ENCODE results near the gene C6orf47.
A peak's percentile ranks its signal among the peaks of the same experiment; 100 is the strongest.

The C6orf47 gene

DNA sequence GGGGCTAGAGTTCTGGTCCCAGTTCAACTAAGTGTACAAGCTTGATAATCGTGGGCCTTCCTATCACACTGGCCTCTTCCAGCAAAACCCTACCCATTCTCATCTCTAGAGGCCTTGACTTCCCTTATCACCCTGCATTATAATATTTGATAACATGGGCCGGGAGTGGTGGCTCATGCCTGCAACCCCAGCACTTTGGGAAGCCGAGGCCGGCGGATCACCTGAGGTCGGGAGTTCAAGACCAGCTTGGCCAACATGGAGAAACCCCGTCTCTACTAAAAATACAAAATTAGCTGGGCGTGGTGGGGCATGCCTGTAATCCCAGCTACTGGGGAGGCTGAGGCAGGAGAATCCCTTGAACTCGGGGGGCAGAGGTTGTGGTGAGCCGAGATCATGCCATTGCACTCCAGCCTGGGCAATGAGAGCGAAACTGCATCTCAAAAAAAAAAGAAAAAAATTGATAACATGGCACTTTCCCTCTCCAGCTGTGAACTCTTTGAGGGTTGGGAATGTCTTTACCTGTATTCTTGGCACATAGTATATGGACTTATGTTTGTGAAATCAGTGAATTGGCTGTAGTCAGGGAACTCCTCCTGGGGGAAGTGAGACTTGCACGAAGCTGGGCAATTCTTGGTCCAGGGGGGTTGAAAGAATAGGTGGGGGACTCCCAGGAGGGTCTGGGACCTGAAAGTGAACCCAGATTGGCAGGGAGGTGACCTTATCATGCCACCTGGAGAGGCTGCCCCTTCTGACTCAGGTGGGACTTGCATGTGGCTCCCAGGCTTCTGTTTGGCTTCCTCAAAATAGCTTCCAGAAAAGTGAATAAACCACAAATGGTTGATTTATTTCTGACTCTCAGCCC is 915 bp upstream of the C6orf47 start:
- DNase-seq (ENCODE audit: low read depth): no peak

DNA sequence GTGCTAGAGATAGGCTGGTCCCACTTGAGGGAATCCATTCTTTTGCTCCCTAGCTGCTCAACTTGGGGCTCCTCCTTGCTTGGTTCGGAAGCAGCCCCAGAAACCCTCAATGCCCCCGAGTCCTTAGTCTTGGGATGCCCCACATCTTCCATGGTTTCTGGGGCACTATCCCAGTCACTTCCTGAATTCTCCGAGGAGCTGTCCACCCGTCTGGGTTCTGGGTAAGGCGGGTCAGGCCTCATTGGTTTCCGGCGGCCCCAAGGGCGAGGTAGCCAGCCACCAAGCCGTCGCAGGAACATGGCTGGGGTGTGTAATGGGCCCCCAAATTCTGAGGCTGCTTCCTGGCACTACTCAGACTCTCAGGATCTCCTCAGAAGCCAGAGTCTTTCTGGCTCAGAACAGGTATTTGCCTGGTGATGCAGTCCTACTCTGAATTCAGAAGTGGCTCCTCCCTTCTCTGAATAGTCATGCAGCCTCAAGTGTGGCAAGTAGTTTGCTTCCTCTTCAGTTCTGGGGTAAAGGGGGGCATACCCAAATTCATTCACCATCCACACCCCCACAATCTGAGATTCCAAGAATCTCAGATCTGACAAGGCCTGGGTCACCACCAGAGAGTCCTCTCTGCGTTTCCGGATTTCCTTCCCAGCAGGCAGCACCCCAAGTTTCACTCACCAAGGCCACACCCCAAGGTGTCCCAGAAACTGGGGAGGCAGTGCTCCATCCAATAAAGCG is 763 bp downstream of the C6orf47 start:
- peak; percentile 58 for DNase-seq (ENCODE audit: low read depth)

DNA sequence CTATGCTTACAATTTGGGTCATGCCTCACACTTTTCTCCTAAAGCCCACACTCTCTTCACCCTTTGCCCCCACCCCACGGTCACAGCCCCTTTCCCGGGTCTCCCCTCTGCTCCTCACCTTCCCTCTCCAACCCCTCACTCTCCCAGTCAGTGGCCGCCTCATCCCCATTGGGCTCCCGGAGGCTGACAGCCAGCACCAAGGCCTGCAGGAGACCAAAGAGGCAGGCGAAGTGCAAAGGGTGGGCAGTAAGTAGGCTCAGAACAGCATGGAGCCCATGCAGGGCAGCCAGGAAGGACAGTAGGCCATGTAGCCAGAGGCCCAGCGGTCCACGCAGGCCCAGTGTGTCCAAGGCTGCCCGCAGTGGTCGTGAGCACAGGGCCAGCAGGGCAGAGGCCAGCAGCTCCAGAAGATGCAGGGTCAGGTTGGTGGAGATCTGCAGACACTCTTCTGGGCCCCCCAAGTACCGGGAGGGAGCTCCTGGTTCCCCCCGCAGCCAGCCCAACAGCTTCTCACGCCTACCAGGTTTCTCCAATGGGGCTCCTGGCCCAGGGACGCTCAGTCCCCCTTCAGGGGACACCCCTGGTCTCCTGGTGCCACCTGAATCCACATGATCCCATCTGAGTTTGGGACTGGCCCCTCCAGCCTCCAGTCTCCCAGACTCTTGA is 1.5 kb downstream of the C6orf47 start:
- DNase-seq (ENCODE audit: low read depth): no peak

DNA sequence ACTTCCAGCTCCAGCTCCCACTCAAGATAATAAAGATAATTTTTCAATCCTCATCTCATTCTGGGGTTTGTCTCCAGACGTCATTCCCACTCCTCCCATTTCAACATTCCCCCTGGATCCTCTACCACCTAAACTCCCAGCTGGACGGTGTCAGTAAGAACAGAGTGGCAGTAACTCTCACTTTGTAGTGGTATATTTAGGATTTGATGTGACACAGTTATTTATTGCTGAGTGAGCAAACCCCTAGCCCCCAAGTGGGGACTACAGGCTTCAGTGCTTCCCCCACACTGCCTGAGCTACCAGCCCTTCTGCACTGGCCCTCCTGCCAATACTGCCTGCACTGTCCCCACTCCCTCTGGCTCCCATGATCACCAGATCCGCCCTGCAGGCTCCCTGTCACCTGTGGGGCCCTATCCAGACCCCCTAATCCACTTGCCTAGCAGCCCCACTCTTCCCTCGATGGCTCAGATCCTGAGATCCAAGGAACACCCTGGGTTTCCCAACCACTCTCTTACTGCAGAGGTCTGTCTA is 2.4 kb downstream of the C6orf47 start:
- no peak for DNase-seq (ENCODE audit: low read depth)

DNA sequence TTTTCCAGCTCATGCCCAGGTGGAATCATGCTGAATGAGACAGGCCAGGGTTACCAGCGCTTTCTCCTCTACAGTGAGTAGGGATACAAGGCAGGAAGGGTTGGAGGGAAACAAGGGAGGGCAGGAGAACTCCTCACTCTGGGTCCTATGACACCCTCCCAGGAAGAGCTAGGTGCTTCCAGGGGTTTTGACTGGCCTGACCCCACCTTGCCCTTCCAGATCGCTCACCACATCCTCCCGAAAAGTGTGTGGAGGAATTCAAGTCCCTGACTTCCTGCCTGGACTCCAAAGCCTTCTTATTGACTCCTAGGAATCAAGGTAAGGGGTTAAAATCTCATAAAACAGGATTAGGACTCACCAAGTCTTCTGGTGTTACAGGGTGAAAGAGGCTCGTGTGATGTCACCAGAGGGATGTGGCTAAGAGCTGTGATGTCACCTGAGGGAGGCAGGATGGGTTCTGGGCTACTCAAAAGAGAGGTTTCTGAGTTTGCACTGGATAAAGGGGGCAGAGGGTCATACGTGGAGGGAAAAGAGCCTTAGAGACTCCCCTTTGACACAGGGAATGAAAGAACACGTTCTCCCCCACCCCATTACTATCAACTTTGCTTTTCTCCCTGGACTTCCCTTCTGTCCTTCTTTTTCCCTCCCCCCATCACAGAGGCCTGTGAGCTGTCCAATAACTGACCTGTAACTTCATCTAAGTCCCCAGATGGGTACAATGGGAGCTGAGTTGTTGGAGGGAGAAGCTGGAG is 3.0 kb downstream of the C6orf47 start:
- no peak for DNase-seq (ENCODE audit: low read depth)

DNA sequence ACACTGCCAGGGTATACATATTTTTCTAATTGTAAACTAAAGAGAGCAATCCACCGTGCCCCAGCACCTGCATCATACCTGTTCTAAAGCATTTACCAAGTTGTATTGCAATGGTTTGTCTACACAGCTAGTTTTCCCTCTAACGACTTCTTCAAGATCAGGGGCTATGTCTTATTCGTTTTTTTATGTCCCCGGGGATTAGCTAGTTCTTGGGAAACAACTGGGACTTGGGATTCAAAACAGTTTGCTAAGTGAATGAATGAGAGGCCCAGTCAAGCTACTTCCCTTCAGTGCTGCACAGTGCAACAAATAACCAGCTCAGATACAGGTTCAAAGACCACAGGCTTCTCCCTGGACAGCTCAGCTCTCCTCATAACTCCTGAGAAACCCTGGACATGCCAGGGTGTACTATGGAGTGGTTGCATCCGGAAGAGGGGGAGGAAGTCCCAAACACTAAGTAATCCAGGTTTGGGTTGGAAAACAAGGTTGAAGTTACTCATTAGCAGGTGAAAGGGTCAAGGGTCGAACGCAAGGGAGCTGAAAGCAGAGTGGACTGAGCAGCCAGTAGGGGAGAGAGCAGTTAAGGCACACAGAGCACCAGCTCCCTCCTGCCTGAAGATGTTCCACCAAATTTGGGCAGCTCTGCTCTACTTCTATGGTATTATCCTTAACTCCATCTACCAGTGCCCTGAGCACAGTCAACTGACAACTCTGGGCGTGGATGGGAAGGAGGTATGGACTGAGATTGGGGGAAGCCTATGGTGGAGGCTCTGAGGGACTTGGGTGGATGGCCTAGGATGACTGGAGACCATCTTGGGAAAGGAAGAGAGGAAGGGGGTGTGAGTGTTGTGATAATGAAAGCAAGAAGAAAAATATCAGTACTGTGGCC is 5.0 kb downstream of the C6orf47 start, which contains the start of gene APOM:
APOM (plus strand) TSS at position 546 of the 889 bp plus-strand sequence; CDS start at position 619, 73 bp downstream.
- no peak for DNase-seq (ENCODE audit: low read depth)

DNA sequence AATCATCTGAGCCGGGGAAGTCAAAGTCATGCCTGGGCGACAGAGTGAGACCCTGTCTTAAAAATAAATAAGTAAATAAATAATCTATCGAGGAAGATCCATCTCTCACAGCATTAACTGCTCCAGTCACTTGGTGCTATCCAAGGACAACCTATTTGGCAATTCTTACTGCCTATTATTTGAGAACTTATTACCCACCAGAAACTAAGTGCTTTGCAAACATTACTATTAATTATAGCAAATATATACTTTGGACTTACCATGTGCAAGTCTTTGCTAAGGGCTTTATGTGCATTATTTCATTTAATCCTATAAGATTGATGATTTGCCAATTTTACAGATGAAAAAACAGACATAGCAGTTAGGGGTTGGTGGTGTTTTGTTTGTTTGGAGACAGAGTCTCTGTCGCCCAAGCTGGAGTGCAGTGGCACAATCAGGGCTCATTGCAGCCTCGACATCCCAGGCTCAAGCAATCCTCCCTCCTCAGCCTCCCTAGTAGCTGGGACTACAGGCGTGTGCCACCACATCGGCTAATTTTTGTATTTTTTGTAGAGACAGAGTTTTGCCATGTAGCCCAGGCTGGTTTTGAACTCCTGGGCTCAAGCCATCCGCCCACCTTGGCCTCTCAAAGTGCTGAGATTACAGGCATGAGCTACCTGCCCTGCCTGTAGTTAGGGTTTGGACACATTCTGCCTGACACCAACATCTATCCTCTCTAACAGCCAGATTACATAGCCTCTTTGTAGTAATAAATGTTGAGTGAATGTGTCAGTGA is 5.8 kb downstream of the C6orf47 start:
- no peak for DNase-seq (ENCODE audit: low read depth)

DNA sequence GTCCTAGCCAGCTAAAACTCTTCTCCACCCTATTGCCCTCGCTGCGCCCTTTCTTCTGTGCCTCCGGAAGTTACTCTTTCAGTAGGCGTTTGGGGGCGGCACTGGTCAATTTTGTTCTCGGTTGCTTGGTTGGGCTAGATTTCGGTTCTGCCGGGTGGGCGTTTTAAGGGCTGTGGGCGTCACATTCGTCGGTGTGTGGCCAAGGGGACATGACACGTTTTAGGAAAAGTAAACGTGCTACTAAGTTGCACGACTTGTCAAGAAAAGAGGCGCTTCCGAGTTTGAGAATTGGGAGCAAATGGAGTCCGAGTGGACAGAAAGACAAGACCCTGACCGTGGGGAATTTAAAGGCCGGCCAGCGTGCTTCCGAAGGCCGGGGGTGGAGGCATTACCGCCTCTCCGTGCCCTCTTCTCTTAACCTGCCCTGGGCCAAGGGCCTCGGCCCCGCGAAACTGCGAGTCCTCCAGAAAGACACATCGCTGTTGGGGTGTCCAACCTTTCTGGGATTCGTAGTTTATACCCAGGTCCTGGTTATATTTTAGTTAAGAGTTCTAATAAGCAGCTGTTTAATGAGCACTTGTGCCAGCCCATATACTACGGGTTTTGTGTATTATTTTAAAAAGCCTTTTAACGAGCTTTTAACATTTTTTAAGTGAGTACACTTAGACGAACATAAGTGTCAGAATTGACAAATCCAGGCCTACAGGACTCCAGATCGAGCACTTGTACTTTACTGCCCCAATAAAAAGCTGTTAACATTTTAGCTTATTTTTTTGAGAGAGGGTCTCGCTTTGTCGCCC is 7.5 kb downstream of the C6orf47 start:
- DNase-seq (ENCODE audit: low read depth): peak; percentile 96

DNA sequence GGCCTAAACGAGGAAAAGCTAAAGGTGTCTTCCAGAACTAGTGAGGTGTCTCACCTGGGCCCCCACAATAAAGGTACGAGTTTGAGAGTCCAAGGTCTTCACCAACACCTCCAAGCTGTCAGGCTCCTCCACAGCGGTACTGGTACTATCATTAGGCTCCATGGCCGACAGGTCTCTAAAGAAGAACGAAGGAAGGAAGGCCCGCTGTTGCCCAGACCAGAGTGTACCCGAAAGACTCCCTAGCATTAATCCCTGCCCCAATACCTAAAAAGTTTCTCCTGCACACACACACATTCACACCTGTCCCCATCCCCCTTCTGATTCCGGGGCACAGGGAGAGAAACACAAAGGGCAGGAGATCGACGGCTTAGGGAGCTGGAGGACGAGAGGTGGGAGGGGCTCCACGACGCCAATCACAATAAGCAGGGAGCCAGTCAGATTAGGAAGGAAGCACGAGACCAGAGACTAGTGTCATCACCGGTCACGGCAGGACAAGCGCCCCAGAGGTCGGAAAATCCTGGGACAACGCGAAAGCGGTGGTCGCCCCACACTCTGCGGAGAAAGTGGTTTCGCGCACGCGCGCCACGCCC is 8.9 kb downstream of the C6orf47 start:
- DNase-seq (ENCODE audit: low read depth): peak; percentile 91

DNA sequence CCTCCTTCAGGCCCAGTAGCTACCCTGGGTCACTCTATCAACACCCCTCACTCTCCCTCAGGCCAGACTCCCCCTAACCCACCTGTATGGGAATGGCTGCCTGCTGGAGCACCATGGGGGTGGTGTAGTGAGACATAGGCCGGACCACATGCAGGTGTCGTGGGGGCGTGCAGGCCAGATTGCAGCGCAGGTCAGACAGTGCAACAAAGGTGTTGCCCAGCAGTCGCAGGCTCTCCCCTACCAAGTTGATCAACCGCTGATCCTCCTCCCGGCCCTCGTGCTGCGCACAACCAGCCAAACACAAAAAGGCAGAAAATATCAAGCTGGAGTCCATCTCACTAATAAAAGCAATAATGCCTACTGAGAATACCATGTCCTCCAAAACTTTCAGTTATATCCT is 15.3 kb downstream of the C6orf47 start:
- no peak for DNase-seq (ENCODE audit: low read depth)

DNA sequence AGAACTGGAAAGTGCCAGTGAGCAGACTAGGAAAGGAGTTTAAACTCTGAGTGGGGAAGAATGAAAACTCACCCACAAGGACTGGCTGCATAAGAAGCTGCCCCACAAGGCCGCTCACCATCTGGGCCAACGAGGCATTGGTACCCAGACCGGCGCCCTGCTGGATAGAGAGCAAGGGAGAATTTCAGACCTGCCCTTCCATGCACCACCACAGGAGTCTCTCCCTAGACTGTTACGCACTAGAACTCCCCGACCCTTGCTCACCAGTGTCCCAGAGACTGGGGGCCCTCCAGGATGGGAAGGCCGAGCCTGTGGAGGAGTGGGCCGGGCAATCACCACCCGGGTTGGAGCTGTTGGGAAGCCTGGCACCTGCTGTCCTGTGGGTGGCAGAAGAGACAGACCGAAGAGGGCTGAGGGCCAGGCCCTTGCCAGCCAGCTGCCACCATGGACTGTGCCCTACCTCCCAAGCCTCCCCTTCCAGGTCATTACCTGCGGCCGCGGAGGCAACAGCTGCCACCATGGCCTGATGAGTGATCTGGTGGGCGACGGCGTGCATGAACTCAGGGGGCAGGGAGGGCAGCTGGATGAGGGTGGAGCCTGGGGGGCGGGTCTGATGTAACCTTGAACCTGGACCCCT is 16.6 kb downstream of the C6orf47 start:
- DNase-seq (ENCODE audit: low read depth): no peak

DNA sequence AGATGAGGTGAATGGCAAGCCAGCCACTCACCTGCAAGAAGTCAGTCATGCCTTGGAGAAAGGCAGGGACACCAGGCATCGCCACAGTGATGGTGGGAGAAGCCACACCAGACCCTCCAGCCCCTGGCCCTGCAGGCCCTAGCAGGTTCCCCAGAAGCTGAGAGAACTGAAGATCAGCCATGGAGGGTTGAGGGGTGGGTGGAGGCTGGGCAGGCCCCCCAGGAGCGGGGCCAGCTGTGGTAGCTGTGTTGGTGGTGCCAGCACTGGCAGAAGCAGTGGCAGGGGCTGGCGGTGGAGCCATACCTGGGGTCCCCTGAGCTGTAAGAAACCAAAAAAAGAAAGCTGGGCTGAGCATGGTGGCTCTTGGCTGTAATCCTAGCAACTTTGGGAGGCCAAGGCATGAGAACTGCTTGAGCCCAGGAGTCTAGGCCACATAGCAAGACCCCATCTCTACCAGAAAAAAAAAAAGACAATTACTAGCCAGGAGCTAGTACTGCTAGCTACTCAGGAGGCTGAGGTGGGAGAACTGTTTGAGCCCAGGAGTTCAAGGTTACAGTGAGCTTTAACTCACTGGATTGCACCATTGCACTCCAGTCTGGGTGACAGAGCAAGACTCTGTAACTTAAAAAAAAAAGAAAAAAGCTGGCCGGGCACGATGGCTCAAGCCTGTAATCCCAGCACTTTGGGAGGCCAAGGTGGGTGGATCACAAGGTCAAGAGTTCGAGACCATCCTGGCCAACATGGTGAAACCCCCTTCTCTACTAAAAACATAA is 17.6 kb downstream of the C6orf47 start:
- no peak for DNase-seq (ENCODE audit: low read depth)

DNA sequence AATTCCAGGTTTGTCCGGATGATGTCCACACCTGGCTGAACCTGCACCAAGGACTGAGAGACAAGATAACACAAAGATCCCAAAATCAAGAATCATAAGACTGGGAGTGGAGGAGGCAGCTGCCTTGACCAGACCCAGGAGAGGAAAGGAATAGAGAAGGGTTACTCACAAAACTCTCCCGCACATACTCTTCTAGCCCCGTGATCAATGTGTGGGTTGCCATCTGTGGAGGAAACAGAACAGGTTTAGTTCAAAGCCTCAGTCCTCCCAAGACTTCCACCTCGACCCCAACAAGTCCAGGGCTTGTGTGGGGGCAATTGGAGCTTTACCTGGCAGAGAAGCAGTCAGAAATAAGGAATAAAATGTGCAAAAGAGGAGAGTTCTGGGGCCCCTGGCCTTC is 19.2 kb downstream of the C6orf47 start:
- no peak for DNase-seq (ENCODE audit: low read depth)

DNA sequence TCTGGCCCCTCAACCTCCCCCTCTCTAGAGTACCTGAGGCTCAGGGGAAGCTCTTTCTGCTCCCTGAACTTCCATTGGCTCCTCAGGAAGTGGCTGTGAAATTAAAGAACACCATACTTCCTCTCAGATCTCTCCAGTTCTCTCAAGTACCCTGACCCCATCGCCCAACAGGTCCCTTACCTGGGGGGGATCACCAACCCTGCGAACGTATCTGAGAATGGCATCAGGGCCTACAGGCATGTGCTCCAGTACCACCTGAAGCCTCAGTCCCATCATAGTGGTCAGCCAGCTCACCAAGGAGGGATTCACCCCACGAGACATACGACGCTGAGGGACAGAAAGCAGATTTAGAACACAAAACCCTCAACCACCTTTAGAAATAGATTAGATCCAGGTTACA is 20.0 kb downstream of the C6orf47 start:
- DNase-seq (ENCODE audit: low read depth): no peak

DNA sequence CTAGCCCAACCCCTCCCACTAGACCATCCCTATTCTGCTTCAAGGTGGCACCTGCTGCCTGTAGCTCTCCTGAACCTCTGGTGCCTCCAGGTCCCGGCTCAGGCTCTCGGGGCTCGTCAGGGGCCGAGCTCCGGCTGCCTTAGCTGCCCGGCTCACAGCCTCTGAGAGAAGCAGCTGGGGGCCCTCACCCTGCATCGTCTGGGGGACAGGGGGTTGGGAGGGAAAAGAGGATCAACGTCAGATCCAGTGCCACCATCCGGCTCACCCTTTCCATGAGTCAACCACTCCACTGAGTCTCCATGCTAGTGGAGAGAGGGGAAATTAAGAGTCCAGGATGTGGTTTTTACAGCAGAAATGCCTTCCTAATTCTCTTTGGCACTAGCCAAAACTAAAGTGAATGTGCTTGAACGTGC is 21.1 kb downstream of the C6orf47 start:
- DNase-seq (ENCODE audit: low read depth): peak; percentile 84

DNA sequence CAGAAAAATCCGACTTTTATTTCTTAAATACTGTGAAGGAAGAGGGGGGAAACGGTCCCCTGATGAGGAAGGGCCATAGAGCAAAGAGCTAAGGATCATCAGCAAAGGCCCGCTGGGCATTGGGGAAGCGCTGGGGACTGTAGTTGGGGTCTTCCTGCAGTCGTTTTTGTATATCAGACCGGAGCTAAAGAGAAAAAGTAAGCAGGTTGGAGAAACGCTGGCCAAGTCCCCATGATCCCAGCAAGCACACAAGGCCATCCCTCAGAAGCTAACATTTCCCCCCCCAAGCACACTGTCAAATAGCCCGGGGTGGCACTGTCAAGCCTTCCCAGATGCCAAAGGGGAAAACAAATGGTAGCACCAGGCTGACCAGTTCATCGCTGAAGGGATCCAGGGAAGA is 21.5 kb downstream of the C6orf47 start:
- DNase-seq (ENCODE audit: low read depth): no peak
